ENCODE measurements around the gene WDR77. TPM values are rescaled to one million over a fixed set of nuclear protein-coding genes. Genes with fewer than 3 reads are reported as not detected.

Gene WDR77
- total RNA-seq, 1 experiment from 2014 or later, result 27.7 TPM

GRCh38 chr1:111462370-111463028 lies 13.4 kb upstream of the WDR77 start:
- Mint-ChIP-seq H3K27ac (ENCODE audit: unreplicated experiment) (no peak overlapping the region), H3K4me1 (ENCODE audit: low read depth, unreplicated experiment) (peaks cover 12% of the 10 kb centered on the region), H3K36me3 (ENCODE audit: insufficient read depth, unreplicated experiment) (peaks cover 17% of the 10 kb centered on the region), H3K9me3 (ENCODE audit: low read depth, unreplicated experiment) (no peaks in the 10 kb centered on the region), H3K27me3 (ENCODE audit: unreplicated experiment) (no peaks in the 10 kb centered on the region), H3K4me3 (ENCODE audit: low read depth, unreplicated experiment) (no peak overlapping the region)
- TF ChIP-seq CTCF (IDR thresholded peaks at IDR 0.05; ENCODE audit: unreplicated experiment), result no peak
- no TSS peak for BruUV-seq (replicated peaks)
- intact Hi-C loops (cut with micrococcal nuclease; ENCODE audit: unreplicated experiment), result no loop called here
- DNase-seq, result no peak
- CTCF ChIA-PET, result interaction anchor here (0.5 kb wide), 1 partner anchor 23 kb away, joined by 3 read pairs; no protein-coding TSS in a partner anchor

GRCh38 chr1:111461765-111462164 lies 12.7 kb upstream of the WDR77 start:
- CTCF ChIA-PET, result interaction anchor here (0.7 kb wide), 1 partner anchor 308 kb away, joined by 4 read pairs; no protein-coding TSS in a partner anchor
- no peak for DNase-seq
- Mint-ChIP-seq H3K36me3 (ENCODE audit: insufficient read depth, unreplicated experiment) (peaks cover 17% of the 10 kb centered on the region), H3K27ac (ENCODE audit: unreplicated experiment) (no peak overlapping the region), H3K27me3 (ENCODE audit: unreplicated experiment) (no peaks in the 10 kb centered on the region), H3K4me3 (ENCODE audit: low read depth, unreplicated experiment) (no peak overlapping the region), H3K9me3 (ENCODE audit: low read depth, unreplicated experiment) (no peaks in the 10 kb centered on the region), H3K4me1 (ENCODE audit: low read depth, unreplicated experiment) (peaks cover 12% of the 10 kb centered on the region)
- no TSS peak for BruUV-seq (replicated peaks)
- intact Hi-C loops (cut with micrococcal nuclease; ENCODE audit: unreplicated experiment), result no loop called here
- no peak for TF ChIP-seq CTCF (IDR thresholded peaks at IDR 0.05; ENCODE audit: unreplicated experiment)

- no TSS peak for BruUV-seq (replicated peaks)
Observed at GRCh38 chr1:111455642-111456031, 6.6 kb upstream of the WDR77 start.

GRCh38 chr1:111454859-111455641 lies 6.0 kb upstream of the WDR77 start:
- Mint-ChIP-seq H3K27ac (ENCODE audit: unreplicated experiment) (no peak overlapping the region), H3K4me3 (ENCODE audit: low read depth, unreplicated experiment) (no peak overlapping the region), H3K36me3 (ENCODE audit: insufficient read depth, unreplicated experiment) (peaks cover 18% of the 10 kb centered on the region), H3K4me1 (ENCODE audit: low read depth, unreplicated experiment) (peaks cover 12% of the 10 kb centered on the region), H3K27me3 (ENCODE audit: unreplicated experiment) (no peaks in the 10 kb centered on the region), H3K9me3 (ENCODE audit: low read depth, unreplicated experiment) (no peaks in the 10 kb centered on the region)
- intact Hi-C loops (cut with micrococcal nuclease; ENCODE audit: unreplicated experiment), result no loop called here
- TF ChIP-seq CTCF (IDR thresholded peaks at IDR 0.05; ENCODE audit: unreplicated experiment), result no peak
- no TSS peak for BruUV-seq (replicated peaks)
- no peak for DNase-seq
- CTCF ChIA-PET, result no interaction called here

More at GRCh38 chr1:111455642-111456031, 6.6 kb upstream of the WDR77 start:
- Mint-ChIP-seq H3K27me3 (ENCODE audit: unreplicated experiment) (no peaks in the 10 kb centered on the region), H3K9me3 (ENCODE audit: low read depth, unreplicated experiment) (no peaks in the 10 kb centered on the region), H3K4me3 (ENCODE audit: low read depth, unreplicated experiment) (no peak overlapping the region), H3K4me1 (ENCODE audit: low read depth, unreplicated experiment) (peaks cover 11% of the 10 kb centered on the region), H3K27ac (ENCODE audit: unreplicated experiment) (no peak overlapping the region), H3K36me3 (ENCODE audit: insufficient read depth, unreplicated experiment) (peaks cover 20% of the 10 kb centered on the region)
- CTCF ChIA-PET, result no interaction called here
- intact Hi-C loops (cut with micrococcal nuclease; ENCODE audit: unreplicated experiment), result no loop called here
- DNase-seq, result no peak
- no peak for TF ChIP-seq CTCF (IDR thresholded peaks at IDR 0.05; ENCODE audit: unreplicated experiment)

Data from Calu3 (cell line).